ENCODE measurements around the gene LRRC19. TPM values are rescaled to one million over a fixed set of nuclear protein-coding genes. Genes with fewer than 3 reads are reported as not detected.

The LRRC19 gene, protein sequence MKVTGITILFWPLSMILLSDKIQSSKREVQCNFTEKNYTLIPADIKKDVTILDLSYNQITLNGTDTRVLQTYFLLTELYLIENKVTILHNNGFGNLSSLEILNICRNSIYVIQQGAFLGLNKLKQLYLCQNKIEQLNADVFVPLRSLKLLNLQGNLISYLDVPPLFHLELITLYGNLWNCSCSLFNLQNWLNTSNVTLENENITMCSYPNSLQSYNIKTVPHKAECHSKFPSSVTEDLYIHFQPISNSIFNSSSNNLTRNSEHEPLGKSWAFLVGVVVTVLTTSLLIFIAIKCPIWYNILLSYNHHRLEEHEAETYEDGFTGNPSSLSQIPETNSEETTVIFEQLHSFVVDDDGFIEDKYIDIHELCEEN
- total RNA-seq = not detected
- total RNA-seq (2013) = not detected
- total RNA-seq = 0 to 0.06 (median 0) reads per million in 29 experiments

DNA sequence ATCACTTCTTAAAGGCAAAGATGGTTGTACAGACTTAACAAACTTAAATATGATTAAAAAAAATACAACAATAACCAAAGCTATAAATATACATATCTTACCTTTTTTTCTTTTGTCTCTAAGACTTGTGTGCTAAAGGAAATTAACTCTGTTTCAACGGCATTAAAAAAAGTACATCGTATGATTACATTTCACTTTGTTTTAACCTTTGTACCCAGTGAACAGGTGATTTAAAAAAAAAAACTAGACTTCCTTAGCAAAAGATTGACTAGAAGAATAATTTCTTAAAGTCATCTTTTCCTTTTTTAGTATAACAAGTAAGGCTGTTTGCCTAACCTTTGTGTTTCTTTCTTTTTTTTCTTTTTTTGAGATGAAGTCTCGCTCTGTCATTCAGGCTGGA, at the start of gene LRRC19:
LRRC19 (minus strand) TSS at position 182 of the 400 bp plus-strand sequence. CDS start 5,978 bp downstream, outside the sequence.
- H3K27me3 Mint-ChIP-seq = no peaks in the 10 kb centered on the region
- H3K27ac Mint-ChIP-seq = no peak within 1 kb of the TSS
- Histone ChIP-seq H3K9me3 (no peaks in the 10 kb centered on the region), H3K27ac (ENCODE audit: low read length) (no peak within 1 kb of the TSS), H3K27me3 (replicated peaks in 1 of 2; ENCODE audit: control insufficient read depth in 2 of 2, extremely low read depth in 1 of 2, insufficient read depth in 2 of 2, low read length in 1 of 2) (no peaks in the 10 kb centered on the region), H3K4me3 (ENCODE audit: control insufficient read depth in 1 of 2, extremely low read depth in 1 of 2, low read length in 1 of 2) (no peak within 1 kb of the TSS), H3K4me1 (ENCODE audit: control insufficient read depth in 1 of 2, extremely low read depth in 1 of 2, insufficient read depth in 2 of 2, low read length in 2 of 2) (no peaks in the 10 kb centered on the region), H3K36me3 (ENCODE audit: control insufficient read depth in 2 of 2, extremely low read depth in 1 of 2, insufficient read depth in 1 of 2, low read length in 1 of 2) (no peaks in the 10 kb centered on the region)
- ChIA-PET CTCF (no interaction called here), POLR2A (no interaction called here)
- WGBS (ENCODE audit: insufficient coverage) = no CpG with 5 or more reads among the region's 3 CpGs
- DNase-seq = no peak
- H3K36me3 Mint-ChIP-seq = peaks cover 10% of the 10 kb centered on the region
- no peaks in the 10 kb centered on the region for H3K4me1 Mint-ChIP-seq
- no peak within 1 kb of the TSS for H3K4me3 Mint-ChIP-seq
- no peak for ATAC-seq (replicated peaks in 1 of 4)
- no peaks in the 10 kb centered on the region for H3K9me3 Mint-ChIP-seq

DNA sequence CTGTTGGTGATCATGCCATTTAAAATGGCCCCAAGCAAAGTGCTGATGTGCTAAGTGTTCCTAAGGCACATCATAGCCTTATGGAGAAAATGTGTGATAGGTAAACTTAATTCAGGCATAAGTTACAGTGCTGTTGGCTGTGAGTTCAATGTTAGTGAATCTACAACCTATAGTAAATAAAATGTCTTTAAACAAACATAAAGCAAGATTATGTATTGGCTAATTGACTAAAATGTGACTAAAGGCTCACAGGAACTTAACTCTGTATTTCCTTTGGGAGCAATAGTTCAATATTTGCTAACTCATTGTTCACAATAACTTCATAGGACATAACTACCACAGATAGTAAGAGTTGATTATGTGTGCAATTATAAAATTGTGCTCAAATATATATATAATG, 49.4 kb upstream of the LRRC19 start:
- H3K27ac Mint-ChIP-seq = no peak overlapping the region
- peaks cover 51% of the 10 kb centered on the region for H3K36me3 Mint-ChIP-seq
- ChIA-PET CTCF (no interaction called here), POLR2A (no interaction called here)
- H3K27me3 ChIP-seq (replicated peaks in 1 of 2; ENCODE audit: control insufficient read depth in 2 of 2, extremely low read depth in 1 of 2, insufficient read depth in 2 of 2, low read length in 1 of 2) = no peaks in the 10 kb centered on the region
- peaks cover 0 to 2% of the 10 kb centered on the region in 2 donors for H3K36me3 ChIP-seq (ENCODE audit: control insufficient read depth in 2 of 2, extremely low read depth in 1 of 2, insufficient read depth in 1 of 2, low read length in 1 of 2)
- no peaks in the 10 kb centered on the region for H3K4me1 ChIP-seq (ENCODE audit: control insufficient read depth in 1 of 2, extremely low read depth in 1 of 2, insufficient read depth in 2 of 2, low read length in 2 of 2)
- no peak overlapping the region for H3K4me3 ChIP-seq (ENCODE audit: control insufficient read depth in 1 of 2, extremely low read depth in 1 of 2, low read length in 1 of 2)
- no peaks in the 10 kb centered on the region for H3K4me1 Mint-ChIP-seq
- DNase-seq = no peak
- H3K27me3 Mint-ChIP-seq = no peaks in the 10 kb centered on the region
- H3K9me3 Mint-ChIP-seq = no peaks in the 10 kb centered on the region
- no peaks in the 10 kb centered on the region for H3K9me3 ChIP-seq
- no peak for ATAC-seq (replicated peaks in 1 of 4)
- no peak overlapping the region for H3K27ac ChIP-seq (ENCODE audit: low read length)
- H3K4me3 Mint-ChIP-seq = no peak overlapping the region

DNA sequence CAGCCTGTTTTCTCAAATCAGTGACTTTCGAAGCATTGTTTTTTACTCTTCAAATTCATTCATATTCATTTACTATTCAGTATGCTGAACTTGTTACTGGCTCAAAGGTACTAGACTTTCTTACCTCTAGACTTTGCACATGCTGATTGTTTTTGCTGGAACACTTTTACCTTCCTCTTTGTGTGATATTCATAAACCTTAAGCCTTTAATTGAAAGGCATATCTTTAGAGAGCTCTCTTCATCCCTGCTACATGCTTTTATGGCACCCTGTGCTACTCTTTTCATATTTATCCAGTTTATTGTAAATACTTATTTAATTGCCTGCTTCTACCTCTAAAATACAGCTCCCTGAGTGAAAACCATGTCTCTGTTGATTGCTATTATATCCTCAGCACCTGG, 48.7 kb upstream of the LRRC19 start:
- H3K27ac ChIP-seq (ENCODE audit: low read length) = no peak overlapping the region
- H3K4me3 ChIP-seq (ENCODE audit: control insufficient read depth in 1 of 2, extremely low read depth in 1 of 2, low read length in 1 of 2) = no peak overlapping the region
- Mint-ChIP-seq H3K4me1 (no peaks in the 10 kb centered on the region), H3K36me3 (peaks cover 53% of the 10 kb centered on the region), H3K27ac (no peak overlapping the region), H3K9me3 (no peaks in the 10 kb centered on the region), H3K4me3 (no peak overlapping the region), H3K27me3 (no peaks in the 10 kb centered on the region)
- ChIA-PET POLR2A (no interaction called here), CTCF (no interaction called here)
- H3K4me1 ChIP-seq (ENCODE audit: control insufficient read depth in 1 of 2, extremely low read depth in 1 of 2, insufficient read depth in 2 of 2, low read length in 2 of 2) = no peaks in the 10 kb centered on the region
- no peaks in the 10 kb centered on the region for H3K27me3 ChIP-seq (replicated peaks in 1 of 2; ENCODE audit: control insufficient read depth in 2 of 2, extremely low read depth in 1 of 2, insufficient read depth in 2 of 2, low read length in 1 of 2)
- DNase-seq = no peak
- ATAC-seq (replicated peaks in 1 of 4) = no peak
- H3K9me3 ChIP-seq = no peaks in the 10 kb centered on the region
- no CpG with 5 or more reads among the region's 1 CpG for WGBS (ENCODE audit: insufficient coverage)
- H3K36me3 ChIP-seq (ENCODE audit: control insufficient read depth in 2 of 2, extremely low read depth in 1 of 2, insufficient read depth in 1 of 2, low read length in 1 of 2) = peaks cover 0 to 2% of the 10 kb centered on the region in 2 donors

DNA sequence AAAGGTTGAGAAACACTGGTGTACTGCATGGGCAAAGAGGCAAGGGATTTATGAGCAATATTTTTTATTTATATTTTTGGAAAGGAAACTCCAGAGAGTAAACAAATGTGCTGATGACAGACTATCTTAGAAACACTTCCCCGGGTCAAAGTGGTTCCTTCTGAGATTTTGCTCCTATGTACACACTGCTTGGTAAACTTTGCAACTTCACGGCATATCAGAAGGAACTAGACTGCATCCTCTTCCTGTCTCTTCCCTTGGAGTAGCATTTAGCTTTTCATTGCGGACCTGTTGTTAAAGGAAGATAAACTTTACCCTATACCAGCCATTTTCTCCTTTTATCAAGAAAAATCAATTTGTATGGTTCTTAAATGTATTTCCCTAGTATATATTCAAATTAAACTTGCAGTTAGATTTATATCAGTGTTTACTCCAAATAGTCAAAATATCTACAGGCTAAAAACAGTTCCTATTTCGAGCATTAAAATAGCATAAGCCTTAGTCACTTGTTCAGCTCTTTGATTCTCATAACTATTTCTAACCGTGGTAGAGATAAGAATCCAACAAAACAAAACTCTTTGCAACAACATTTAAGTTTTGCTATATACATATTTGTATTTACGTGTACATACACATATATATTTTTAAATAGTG, 48.0 kb upstream of the LRRC19 start:
- peaks cover 57% of the 10 kb centered on the region for H3K36me3 Mint-ChIP-seq
- ChIA-PET POLR2A (no interaction called here), CTCF (no interaction called here)
- H3K9me3 Mint-ChIP-seq = no peaks in the 10 kb centered on the region
- H3K27ac Mint-ChIP-seq = no peak overlapping the region
- no peaks in the 10 kb centered on the region for H3K27me3 ChIP-seq (replicated peaks in 1 of 2; ENCODE audit: control insufficient read depth in 2 of 2, extremely low read depth in 1 of 2, insufficient read depth in 2 of 2, low read length in 1 of 2)
- DNase-seq = no peak
- H3K9me3 ChIP-seq = no peaks in the 10 kb centered on the region
- WGBS (ENCODE audit: insufficient coverage) = no CpG with 5 or more reads among the region's 6 CpGs
- H3K27ac ChIP-seq (ENCODE audit: low read length) = no peak overlapping the region
- no peak for ATAC-seq (replicated peaks in 1 of 4)
- no peaks in the 10 kb centered on the region for H3K4me1 Mint-ChIP-seq
- H3K4me3 Mint-ChIP-seq = no peak overlapping the region
- H3K27me3 Mint-ChIP-seq = no peaks in the 10 kb centered on the region
- H3K4me3 ChIP-seq (ENCODE audit: control insufficient read depth in 1 of 2, extremely low read depth in 1 of 2, low read length in 1 of 2) = no peak overlapping the region
- peaks cover 0 to 2% of the 10 kb centered on the region in 2 donors for H3K36me3 ChIP-seq (ENCODE audit: control insufficient read depth in 2 of 2, extremely low read depth in 1 of 2, insufficient read depth in 1 of 2, low read length in 1 of 2)
- no peaks in the 10 kb centered on the region for H3K4me1 ChIP-seq (ENCODE audit: control insufficient read depth in 1 of 2, extremely low read depth in 1 of 2, insufficient read depth in 2 of 2, low read length in 2 of 2)

DNA sequence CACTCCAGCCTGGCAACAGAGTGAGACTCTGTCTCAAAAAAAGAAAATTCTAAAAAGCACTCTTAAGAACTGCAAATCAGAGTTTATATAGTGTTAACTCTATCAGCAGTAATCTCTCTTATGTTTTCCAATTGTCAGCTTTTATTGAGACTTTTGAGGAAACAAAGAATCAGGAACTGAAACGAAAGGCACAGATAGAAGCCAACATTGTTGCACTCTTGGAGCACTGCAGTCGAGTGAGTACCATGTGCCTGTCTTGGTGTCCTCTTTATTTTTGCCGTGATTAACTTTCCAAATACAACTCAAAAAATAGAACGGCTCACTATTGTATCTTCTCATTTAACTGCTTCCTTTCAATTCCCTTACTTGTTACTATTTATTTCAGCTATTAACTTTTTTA, 41.7 kb upstream of the LRRC19 start:
- Histone ChIP-seq H3K27ac (ENCODE audit: low read length) (no peak overlapping the region), H3K27me3 (replicated peaks in 1 of 2; ENCODE audit: control insufficient read depth in 2 of 2, extremely low read depth in 1 of 2, insufficient read depth in 2 of 2, low read length in 1 of 2) (no peaks in the 10 kb centered on the region), H3K4me3 (ENCODE audit: control insufficient read depth in 1 of 2, extremely low read depth in 1 of 2, low read length in 1 of 2) (no peak overlapping the region), H3K9me3 (no peaks in the 10 kb centered on the region), H3K36me3 (ENCODE audit: control insufficient read depth in 2 of 2, extremely low read depth in 1 of 2, insufficient read depth in 1 of 2, low read length in 1 of 2) (peaks cover 0 to 3% of the 10 kb centered on the region in 2 donors), H3K4me1 (ENCODE audit: control insufficient read depth in 1 of 2, extremely low read depth in 1 of 2, insufficient read depth in 2 of 2, low read length in 2 of 2) (no peaks in the 10 kb centered on the region)
- H3K36me3 Mint-ChIP-seq = peaks cover 36% of the 10 kb centered on the region
- DNase-seq (no peak), ATAC-seq (replicated peaks in 1 of 4) (no peak)
- no peak overlapping the region for H3K4me3 Mint-ChIP-seq
- H3K27ac Mint-ChIP-seq = no peak overlapping the region
- no peaks in the 10 kb centered on the region for H3K27me3 Mint-ChIP-seq
- 100% methylated on average over 1 of the region's 4 CpGs for WGBS (ENCODE audit: insufficient coverage)
- CTCF ChIA-PET = no interaction called here
- no peaks in the 10 kb centered on the region for H3K4me1 Mint-ChIP-seq
- POLR2A ChIA-PET = no interaction called here
- no peaks in the 10 kb centered on the region for H3K9me3 Mint-ChIP-seq

DNA sequence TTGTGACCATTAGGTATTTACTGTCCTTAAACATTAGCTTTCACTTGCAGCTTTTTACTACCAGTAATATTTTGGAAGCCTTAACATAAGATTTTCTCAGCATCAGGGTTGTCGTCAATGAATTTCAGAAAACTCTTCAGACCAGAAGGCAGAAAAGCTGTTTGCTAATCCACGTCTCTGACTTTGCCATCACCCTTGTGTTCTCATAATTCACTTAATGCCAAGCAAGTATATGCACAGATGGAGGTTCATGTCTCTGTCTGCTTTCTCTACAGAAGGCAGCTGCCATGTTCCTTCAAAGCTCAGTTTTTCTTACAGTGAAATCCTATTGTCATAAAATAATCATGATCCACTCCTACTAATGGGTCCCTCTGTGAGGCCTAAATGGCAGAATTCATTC, 37.7 kb upstream of the LRRC19 start:
- Mint-ChIP-seq H3K36me3 (peaks cover 6% of the 10 kb centered on the region), H3K4me1 (no peaks in the 10 kb centered on the region), H3K9me3 (no peaks in the 10 kb centered on the region), H3K27me3 (no peaks in the 10 kb centered on the region), H3K27ac (no peak overlapping the region), H3K4me3 (no peak overlapping the region)
- Histone ChIP-seq H3K4me1 (ENCODE audit: control insufficient read depth in 1 of 2, extremely low read depth in 1 of 2, insufficient read depth in 2 of 2, low read length in 2 of 2) (no peaks in the 10 kb centered on the region), H3K36me3 (ENCODE audit: control insufficient read depth in 2 of 2, extremely low read depth in 1 of 2, insufficient read depth in 1 of 2, low read length in 1 of 2) (peaks cover 0 to 3% of the 10 kb centered on the region in 2 donors), H3K4me3 (ENCODE audit: control insufficient read depth in 1 of 2, extremely low read depth in 1 of 2, low read length in 1 of 2) (no peak overlapping the region), H3K27me3 (replicated peaks in 1 of 2; ENCODE audit: control insufficient read depth in 2 of 2, extremely low read depth in 1 of 2, insufficient read depth in 2 of 2, low read length in 1 of 2) (no peaks in the 10 kb centered on the region), H3K27ac (ENCODE audit: low read length) (no peak overlapping the region), H3K9me3 (no peaks in the 10 kb centered on the region)
- no peak for DNase-seq
- no peak for ATAC-seq (replicated peaks in 1 of 4)
- ChIA-PET POLR2A (interaction anchor here in 1 of 2 donors (0.6 kb wide), 1 partner anchor 9 kb away, joined by 3 read pairs; no protein-coding TSS in a partner anchor), CTCF (no interaction called here)
- 94% methylated on average over 2 of the region's 2 CpGs for WGBS (ENCODE audit: insufficient coverage)

Measured in T-cell (primary cell).